Trophoblast cell (in vitro differentiated cells and primary cell): ENCODE results near the gene NELFB.

Source experiments
- DNase-seq, 2 donors: peaks; one replicate each; pipeline ENCODE4 v3.0.0-alpha.2; 2016
- H2AFZ ChIP-seq: 2 replicates; pipeline ENCODE4 v1.6.1; 2013; ENCODE audit warnings: low read length, moderate library complexity, mild to moderate bottlenecking; ENCODE audit not compliant: insufficient read depth, poor library complexity
- H2AK5ac ChIP-seq: 2 replicates; pipeline ENCODE4 v1.6.1; 2013; ENCODE audit warnings: mild to moderate bottlenecking, low read length
- H2BK120ac ChIP-seq: 2 replicates; pipeline ENCODE4 v1.6.1; 2013; ENCODE audit warnings: low read length, mild to moderate bottlenecking, moderate library complexity; ENCODE audit not compliant: insufficient read depth, poor library complexity
- H2BK12ac ChIP-seq: 2 replicates; pipeline ENCODE4 v1.6.1; 2013; ENCODE audit warnings: mild to moderate bottlenecking, low read length, moderate library complexity
- H2BK5ac ChIP-seq: 2 replicates; pipeline ENCODE4 v1.6.1; 2013; ENCODE audit warnings: low read length, low read depth, moderate library complexity, mild to moderate bottlenecking; ENCODE audit not compliant: poor library complexity
- H3K14ac ChIP-seq: 2 replicates; pipeline ENCODE4 v1.6.1; 2013; ENCODE audit warnings: mild to moderate bottlenecking, low read length
- H3K18ac ChIP-seq: 2 replicates; pipeline ENCODE4 v1.6.1; 2013; ENCODE audit warnings: mild to moderate bottlenecking, low read length
- H3K23ac ChIP-seq: 2 replicates; pipeline ENCODE4 v1.6.1; 2013; ENCODE audit warnings: low read length
- H3K27ac ChIP-seq: 2 replicates; pipeline ENCODE4 v1.5.1; 2013; ENCODE audit warnings: low read depth, mild to moderate bottlenecking, inconsistent platforms, low read length, moderate library complexity
- H3K27me3 ChIP-seq: 2 replicates; pipeline ENCODE4 v1.6.1; 2013; ENCODE audit warnings: inconsistent platforms, mild to moderate bottlenecking, low read length, moderate library complexity; ENCODE audit not compliant: insufficient read depth
- H3K36me3 ChIP-seq, 2 experiments: 1 replicate in 1 of 2; 2 replicates in 1 of 2; pipeline ENCODE4 v1.6.1; 2013; ENCODE audit warnings: low read length in 2 of 2, mild to moderate bottlenecking in 2 of 2, moderate library complexity in 1 of 2; ENCODE audit not compliant: insufficient read depth in 2 of 2, control insufficient read depth in 1 of 2
- H3K4ac ChIP-seq: 2 replicates; pipeline ENCODE4 v1.6.1; 2013; ENCODE audit warnings: low read depth, mild to moderate bottlenecking, low read length, moderate library complexity
- H3K4me1 ChIP-seq, 2 experiments: 1 replicate in 1 of 2; 2 replicates in 1 of 2; pipeline ENCODE4 v1.6.1; 2013; ENCODE audit warnings: low read length in 2 of 2, mild to moderate bottlenecking in 2 of 2, moderate library complexity in 1 of 2; ENCODE audit not compliant: insufficient read depth in 2 of 2, control insufficient read depth in 1 of 2
- H3K4me2 ChIP-seq: 2 replicates; pipeline ENCODE4 v1.6.1; 2013; ENCODE audit warnings: inconsistent platforms, mild to moderate bottlenecking, low read length, moderate library complexity
- H3K4me3 ChIP-seq: 2 replicates; pipeline ENCODE4 v1.5.1; 2013; ENCODE audit warnings: mild to moderate bottlenecking, low read depth, low read length, inconsistent platforms
- H3K79me1 ChIP-seq: one replicate; pipeline ENCODE4 v1.6.1; 2013; ENCODE audit warnings: low read length
- H3K79me2 ChIP-seq: 2 replicates; pipeline ENCODE4 v1.6.1; 2013; ENCODE audit warnings: low read length, mild to moderate bottlenecking; ENCODE audit not compliant: control insufficient read depth, insufficient read depth, poor library complexity
- H3K9ac ChIP-seq: 2 replicates; pipeline ENCODE4 v1.6.1; 2013; ENCODE audit warnings: mild to moderate bottlenecking, low read length
- H3K9me3 ChIP-seq: 2 replicates; pipeline ENCODE4 v1.6.1; 2013; ENCODE audit warnings: low read depth, mild to moderate bottlenecking, control low read depth, inconsistent platforms, low read length; ENCODE audit not compliant: insufficient read depth
- H4K12ac ChIP-seq: 2 replicates; pipeline ENCODE4 v1.6.1; 2013; ENCODE audit warnings: low read depth, mild to moderate bottlenecking, low read length, moderate library complexity
- H4K8ac ChIP-seq: 2 replicates; pipeline ENCODE4 v1.6.1; 2013; ENCODE audit warnings: low read depth, mild to moderate bottlenecking, low read length, moderate library complexity
- H4K91ac ChIP-seq: one replicate; pipeline ENCODE4 v1.6.1; 2013; ENCODE audit warnings: low read depth, mild to moderate bottlenecking, low read length, moderate library complexity
- WGBS: extraction: QIAGEN DNeasy Blood & Tissue Kit; methylation state at CpG from one replicate; pipeline ENCODE4 v1.1.7; 2013; ENCODE audit warnings: missing lambda C conversion rate; ENCODE audit not compliant: insufficient read length, insufficient coverage; ENCODE audit errors: extremely low coverage; 5-methylcytosine and 5-hydroxymethylcytosine counted together

The NELFB gene

DNA sequence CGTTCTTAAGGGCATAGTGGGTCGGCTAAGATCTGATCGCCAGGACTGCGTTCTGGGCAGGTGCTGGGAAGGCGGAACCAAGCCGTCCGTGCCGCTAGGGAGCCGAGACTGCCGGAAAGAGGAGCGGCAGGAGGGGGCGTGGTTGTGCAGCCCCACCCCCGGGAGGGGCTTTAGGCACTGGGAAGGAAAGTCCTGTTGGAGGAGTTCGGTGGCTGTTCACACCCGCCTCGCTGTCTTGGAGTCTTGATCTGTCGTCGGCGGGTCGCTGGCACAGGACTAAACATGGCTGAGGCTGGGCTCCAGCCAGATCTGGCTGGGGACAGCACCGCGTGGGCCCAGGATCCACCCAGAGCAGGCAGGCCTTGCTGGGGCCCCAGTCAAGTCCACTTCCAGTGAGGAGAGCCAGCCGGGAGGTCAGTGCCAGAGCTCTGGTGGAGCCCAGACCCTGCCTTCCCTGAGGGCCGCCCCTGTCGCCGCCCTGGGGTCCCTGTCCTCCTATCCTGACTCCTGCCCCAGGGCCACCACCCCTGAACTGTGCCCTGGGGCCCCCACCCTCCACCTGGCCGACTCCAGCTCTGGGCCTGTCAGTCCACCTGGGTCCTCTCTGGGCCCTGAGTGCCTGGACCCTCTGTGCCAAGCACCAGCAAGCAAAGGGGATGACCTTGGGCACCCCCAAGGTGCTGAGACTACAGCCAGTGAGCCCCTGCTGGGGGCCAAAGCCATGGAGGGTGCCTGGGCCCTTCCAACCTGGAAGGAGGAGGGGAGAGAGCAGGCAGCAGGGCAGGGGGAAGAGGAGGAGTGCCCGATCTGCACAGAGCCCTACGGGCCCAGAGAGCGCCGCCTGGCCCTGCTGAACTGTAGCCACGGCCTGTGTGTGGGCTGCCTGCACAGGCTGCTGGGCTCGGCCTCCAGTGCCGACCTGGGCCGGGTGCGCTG, 37.6 kb upstream of the NELFB start:
- peak overlapping the region; percentile 11 for H4K91ac ChIP-seq
- H3K9ac ChIP-seq: no peak overlapping the region
- no peak overlapping the region for H3K23ac ChIP-seq
- H3K27ac ChIP-seq: no peak overlapping the region
- no CpG with 5 or more reads among the region's 36 CpGs for WGBS
- peak overlapping the region; percentile 8 for H4K12ac ChIP-seq
- peaks cover 3% of the 10 kb centered on the region for H3K79me1 ChIP-seq
- H3K36me3 ChIP-seq: peaks cover 43 to 46% of the 10 kb centered on the region in 2 experiments
- no peak overlapping the region for H3K4ac ChIP-seq
- peaks cover 13 to 15% of the 10 kb centered on the region in 2 experiments for H3K4me1 ChIP-seq
- no peak overlapping the region for H2BK5ac ChIP-seq
- H3K4me3 ChIP-seq: no peak overlapping the region
- H3K9me3 ChIP-seq: no peaks in the 10 kb centered on the region
- no peak overlapping the region for H3K18ac ChIP-seq
- peak overlapping the region; percentile 3 for H2AFZ ChIP-seq
- H3K14ac ChIP-seq: no peak overlapping the region
- H2BK120ac ChIP-seq: no peak overlapping the region
- no peaks in the 10 kb centered on the region for H3K27me3 ChIP-seq
- H2AK5ac ChIP-seq: no peak overlapping the region
- DNase-seq: peak; percentile 67 to 77
- no peaks in the 10 kb centered on the region for H3K79me2 ChIP-seq
- no peak overlapping the region for H2BK12ac ChIP-seq
- H4K8ac ChIP-seq: peak overlapping the region; percentile 25
- H3K4me2 ChIP-seq: no peak overlapping the region

DNA sequence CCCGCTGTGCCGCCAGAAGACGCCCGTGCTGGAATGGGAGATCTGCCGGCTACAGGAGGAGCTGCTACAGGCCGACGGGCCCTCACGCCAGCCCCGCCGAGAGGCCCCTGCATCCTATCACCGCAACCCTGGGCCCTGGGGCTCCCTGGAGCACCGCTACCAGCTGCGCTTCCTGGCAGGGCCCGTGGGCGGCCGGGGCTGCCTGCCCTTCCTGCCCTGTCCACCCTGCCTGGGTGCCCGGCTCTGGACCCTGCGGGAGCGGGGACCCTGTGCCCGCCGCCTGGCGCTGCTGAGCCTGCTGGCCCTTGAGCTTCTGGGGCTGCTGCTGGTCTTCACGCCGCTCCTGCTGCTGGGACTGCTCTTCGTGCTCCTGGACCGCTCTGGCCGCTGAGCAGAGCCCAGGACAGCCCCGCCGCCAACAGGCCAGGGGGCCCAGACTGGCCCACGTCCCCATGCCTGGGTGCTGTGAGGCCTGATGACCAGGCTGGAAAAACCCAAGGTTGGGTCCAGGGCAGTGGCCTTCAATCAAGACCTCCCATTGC, 36.8 kb upstream of the NELFB start:
- no peak overlapping the region for H3K14ac ChIP-seq
- H3K27ac ChIP-seq: no peak overlapping the region
- no peak overlapping the region for H3K4me3 ChIP-seq
- DNase-seq: no peak
- H3K79me1 ChIP-seq: peaks cover 5% of the 10 kb centered on the region
- no peak overlapping the region for H2AK5ac ChIP-seq
- WGBS: no CpG with 5 or more reads among the region's 30 CpGs
- no peak overlapping the region for H2AFZ ChIP-seq
- H4K12ac ChIP-seq: no peak overlapping the region
- H3K9me3 ChIP-seq: no peaks in the 10 kb centered on the region
- H4K8ac ChIP-seq: no peak overlapping the region
- H3K9ac ChIP-seq: no peak overlapping the region
- H3K4ac ChIP-seq: no peak overlapping the region
- H2BK5ac ChIP-seq: no peak overlapping the region
- no peak overlapping the region for H4K91ac ChIP-seq
- no peak overlapping the region for H2BK120ac ChIP-seq
- no peak overlapping the region for H3K18ac ChIP-seq
- H3K27me3 ChIP-seq: no peaks in the 10 kb centered on the region
- no peak overlapping the region for H3K23ac ChIP-seq
- no peak overlapping the region for H3K4me2 ChIP-seq
- H2BK12ac ChIP-seq: no peak overlapping the region
- peaks cover 18 to 21% of the 10 kb centered on the region in 2 experiments for H3K4me1 ChIP-seq
- no peaks in the 10 kb centered on the region for H3K79me2 ChIP-seq
- H3K36me3 ChIP-seq: peaks cover 37 to 40% of the 10 kb centered on the region in 2 experiments

DNA sequence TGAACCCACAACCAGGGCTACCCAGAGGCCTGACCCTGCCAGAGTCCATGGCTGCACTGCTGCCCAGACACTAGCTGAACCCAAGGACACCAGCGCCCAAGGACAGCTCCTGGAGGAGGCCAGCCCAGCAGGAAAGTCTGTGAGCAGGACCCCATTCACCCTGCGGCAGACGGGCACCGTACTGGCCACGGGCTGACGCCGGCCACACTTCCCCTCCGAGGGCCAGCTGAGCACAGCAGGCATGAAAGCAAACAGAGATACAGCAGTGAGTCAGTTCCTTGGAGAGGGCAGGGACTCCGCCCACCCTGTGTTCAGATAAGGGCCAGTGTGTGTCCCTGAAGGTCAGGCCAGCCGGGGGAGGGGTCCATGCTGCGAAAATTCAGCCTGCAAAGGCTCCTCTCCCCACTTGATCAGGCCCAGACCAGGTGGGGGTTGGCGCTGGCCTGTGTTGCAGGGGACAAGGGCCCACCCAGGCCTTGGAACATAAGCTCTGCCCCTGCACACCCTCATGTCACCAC, 36.3 kb upstream of the NELFB start:
- H4K12ac ChIP-seq: no peak overlapping the region
- WGBS: no CpG with 5 or more reads among the region's 12 CpGs

DNA sequence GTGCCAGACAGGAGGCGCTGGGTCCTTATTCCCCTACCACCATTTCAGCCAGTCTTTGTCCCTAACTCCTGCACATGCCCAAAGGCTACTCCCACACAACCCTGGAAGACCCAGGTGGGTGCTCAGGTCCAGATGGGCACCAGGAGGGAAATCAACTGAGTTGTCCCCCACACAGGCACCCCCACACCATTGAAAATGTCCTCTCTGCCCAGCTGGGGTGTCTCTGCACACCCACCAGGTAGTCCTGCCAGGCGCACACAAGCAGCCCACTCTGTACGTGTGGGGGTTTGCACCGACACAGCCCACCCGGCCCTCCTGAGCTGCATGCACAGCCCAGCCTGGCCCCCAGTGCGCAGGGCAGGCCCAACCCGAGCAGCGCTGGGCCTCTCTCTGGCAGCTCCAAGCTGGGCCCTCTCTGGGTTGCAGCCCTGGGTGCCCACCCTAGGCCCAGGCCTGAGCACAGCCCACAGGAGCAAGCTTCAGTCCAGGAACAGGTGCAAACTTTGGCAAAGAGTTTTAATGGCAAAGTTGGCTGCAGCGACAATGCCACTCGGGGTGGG, 35.3 kb upstream of the NELFB start:
- no peak overlapping the region for H3K4me2 ChIP-seq
- H4K12ac ChIP-seq: no peak overlapping the region
- H3K79me2 ChIP-seq: peaks cover 2% of the 10 kb centered on the region
- H3K14ac ChIP-seq: no peak overlapping the region
- H2BK5ac ChIP-seq: no peak overlapping the region
- H3K9me3 ChIP-seq: no peaks in the 10 kb centered on the region
- peaks cover 8% of the 10 kb centered on the region for H3K79me1 ChIP-seq
- no peak overlapping the region for H2BK12ac ChIP-seq
- H3K36me3 ChIP-seq: peaks cover 22 to 25% of the 10 kb centered on the region in 2 experiments
- H3K27me3 ChIP-seq: no peaks in the 10 kb centered on the region
- peaks cover 21 to 24% of the 10 kb centered on the region in 2 experiments for H3K4me1 ChIP-seq
- H2AK5ac ChIP-seq: no peak overlapping the region
- no peak overlapping the region for H4K91ac ChIP-seq
- no peak overlapping the region for H3K4me3 ChIP-seq
- no peak overlapping the region for H3K4ac ChIP-seq
- H2BK120ac ChIP-seq: no peak overlapping the region
- no peak overlapping the region for H3K9ac ChIP-seq
- H3K18ac ChIP-seq: no peak overlapping the region
- WGBS: no CpG with 5 or more reads among the region's 10 CpGs
- H4K8ac ChIP-seq: no peak overlapping the region
- no peak overlapping the region for H3K27ac ChIP-seq
- H2AFZ ChIP-seq: no peak overlapping the region
- no peak for DNase-seq
- no peak overlapping the region for H3K23ac ChIP-seq

More for the DNA sequence above, 36.3 kb upstream of the NELFB start:
- no peak overlapping the region for H2BK5ac ChIP-seq
- H3K79me2 ChIP-seq: peaks cover 2% of the 10 kb centered on the region
- no peak overlapping the region for H3K27ac ChIP-seq
- H3K36me3 ChIP-seq: peaks cover 31 to 35% of the 10 kb centered on the region in 2 experiments
- H2BK120ac ChIP-seq: no peak overlapping the region
- no peak overlapping the region for H3K18ac ChIP-seq
- H4K8ac ChIP-seq: no peak overlapping the region
- no peak overlapping the region for H4K91ac ChIP-seq
- H3K14ac ChIP-seq: no peak overlapping the region
- no peaks in the 10 kb centered on the region for H3K27me3 ChIP-seq
- no peak overlapping the region for H2BK12ac ChIP-seq
- H3K9ac ChIP-seq: no peak overlapping the region
- peaks cover 8% of the 10 kb centered on the region for H3K79me1 ChIP-seq
- H3K23ac ChIP-seq: no peak overlapping the region
- H3K4ac ChIP-seq: no peak overlapping the region
- no peak overlapping the region for H3K4me3 ChIP-seq
- H2AK5ac ChIP-seq: no peak overlapping the region
- no peak overlapping the region for H3K4me2 ChIP-seq
- DNase-seq: peak; percentile 43 to 50
- H3K4me1 ChIP-seq: peaks cover 18 to 21% of the 10 kb centered on the region in 2 experiments
- H3K9me3 ChIP-seq: no peaks in the 10 kb centered on the region
- no peak overlapping the region for H2AFZ ChIP-seq
